ENCODE measurements around the gene PIM2.

Gene PIM2

DNA sequence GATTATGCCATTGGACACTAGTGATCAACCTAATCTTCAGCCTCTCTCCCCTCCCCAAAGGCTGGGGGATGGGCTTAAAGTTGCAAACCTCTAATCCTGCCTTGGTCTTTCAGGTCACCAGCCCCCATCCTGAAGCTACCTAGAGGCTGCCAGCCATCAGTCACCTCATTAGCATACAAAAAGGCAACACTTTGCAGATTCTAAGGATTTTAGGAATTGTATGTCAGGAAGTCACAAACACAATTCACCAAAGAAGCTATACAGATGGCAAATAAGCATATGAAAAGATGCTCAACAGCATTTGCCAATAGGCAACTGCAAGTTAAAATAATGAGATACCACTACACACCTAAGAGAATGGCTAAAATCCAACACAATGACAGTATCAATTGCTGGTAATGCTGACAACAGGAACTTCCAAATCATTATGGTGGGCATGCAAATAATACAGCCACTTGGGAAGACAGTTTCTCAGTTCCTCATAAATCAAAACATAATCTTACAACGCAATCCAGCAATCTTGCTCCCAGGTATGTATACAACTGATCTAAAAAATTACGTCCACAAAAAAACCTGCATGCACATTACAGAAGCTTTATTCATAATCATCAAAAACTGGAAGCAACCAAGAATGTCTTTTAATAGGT is 9.0 kb upstream of the PIM2 start:
- H3K79me2 ChIP-seq (ENCODE audit: low read length) = peaks cover 62% of the 10 kb centered on the region
- H3K4me2 ChIP-seq (ENCODE audit: low read depth, low read length) = no peak overlapping the region
- H3F3A ChIP-seq (ENCODE audit: insufficient read depth, low read length) = no peaks in the 10 kb centered on the region
- H4K20me1 ChIP-seq (ENCODE audit: insufficient read depth, low read length) = no peaks in the 10 kb centered on the region
- H3K9me2 ChIP-seq (replicated peaks; ENCODE audit: insufficient read depth, low read length) = no peaks in the 10 kb centered on the region
- H3K27me3 ChIP-seq (replicated peaks; ENCODE audit: insufficient read depth, low read length) = no peaks in the 10 kb centered on the region
- no peak for DNase-seq
- H3K9ac ChIP-seq (ENCODE audit: low read length) = no peak overlapping the region
- H3K27ac ChIP-seq (ENCODE audit: low read length) = no peak overlapping the region
- H3K4me1 ChIP-seq (ENCODE audit: low read length) = peaks cover 9% of the 10 kb centered on the region
- TF ChIP-seq, protein P1, sequence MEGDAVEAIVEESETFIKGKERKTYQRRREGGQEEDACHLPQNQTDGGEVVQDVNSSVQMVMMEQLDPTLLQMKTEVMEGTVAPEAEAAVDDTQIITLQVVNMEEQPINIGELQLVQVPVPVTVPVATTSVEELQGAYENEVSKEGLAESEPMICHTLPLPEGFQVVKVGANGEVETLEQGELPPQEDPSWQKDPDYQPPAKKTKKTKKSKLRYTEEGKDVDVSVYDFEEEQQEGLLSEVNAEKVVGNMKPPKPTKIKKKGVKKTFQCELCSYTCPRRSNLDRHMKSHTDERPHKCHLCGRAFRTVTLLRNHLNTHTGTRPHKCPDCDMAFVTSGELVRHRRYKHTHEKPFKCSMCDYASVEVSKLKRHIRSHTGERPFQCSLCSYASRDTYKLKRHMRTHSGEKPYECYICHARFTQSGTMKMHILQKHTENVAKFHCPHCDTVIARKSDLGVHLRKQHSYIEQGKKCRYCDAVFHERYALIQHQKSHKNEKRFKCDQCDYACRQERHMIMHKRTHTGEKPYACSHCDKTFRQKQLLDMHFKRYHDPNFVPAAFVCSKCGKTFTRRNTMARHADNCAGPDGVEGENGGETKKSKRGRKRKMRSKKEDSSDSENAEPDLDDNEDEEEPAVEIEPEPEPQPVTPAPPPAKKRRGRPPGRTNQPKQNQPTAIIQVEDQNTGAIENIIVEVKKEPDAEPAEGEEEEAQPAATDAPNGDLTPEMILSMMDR (IDR thresholded peaks at IDR 0.05; ENCODE audit: low read length) = no peak
- TF ChIP-seq EZH2 (optimal IDR thresholded peaks at IDR 0.05; ENCODE audit: low read depth, low read length) = no peak
- TF ChIP-seq EZH2phosphoT487 (IDR thresholded peaks at IDR 0.05; ENCODE audit: low read length) = no peak
- no peaks in the 10 kb centered on the region for H3K9me3 ChIP-seq (replicated peaks; ENCODE audit: insufficient read depth, low read length)
- H3K4me3 ChIP-seq (ENCODE audit: low read length) = no peak overlapping the region
- H3K36me3 ChIP-seq (replicated peaks; ENCODE audit: insufficient read depth, low read length) = no peaks in the 10 kb centered on the region
- no peak overlapping the region for H2AFZ ChIP-seq (ENCODE audit: low read length)

DNA sequence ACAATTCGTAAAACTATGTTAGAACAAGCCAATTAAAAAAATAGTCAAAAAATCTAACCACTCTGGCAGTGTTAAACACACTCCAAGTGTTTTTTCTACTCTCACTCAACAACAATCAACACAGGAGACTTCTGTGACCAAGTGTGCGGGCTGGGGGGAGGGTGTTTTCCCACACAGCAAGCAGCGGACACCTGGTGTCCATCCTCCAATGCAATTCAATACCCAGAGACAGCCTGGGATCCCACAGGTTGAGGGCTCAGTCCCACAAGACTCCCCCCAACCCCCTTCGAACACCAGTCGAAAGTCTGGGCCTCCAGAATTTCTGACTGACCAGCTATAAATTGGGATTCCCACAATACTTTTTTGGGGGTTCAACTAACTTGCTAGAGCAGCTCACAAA is 8.3 kb upstream of the PIM2 start:
- Histone ChIP-seq H3K4me2 (ENCODE audit: low read depth, low read length) (no peak overlapping the region), H3K4me1 (ENCODE audit: low read length) (peaks cover 7% of the 10 kb centered on the region), H3K27me3 (replicated peaks; ENCODE audit: insufficient read depth, low read length) (no peaks in the 10 kb centered on the region), H4K20me1 (ENCODE audit: insufficient read depth, low read length) (no peaks in the 10 kb centered on the region), H3K9ac (ENCODE audit: low read length) (no peak overlapping the region), H3K4me3 (ENCODE audit: low read length) (no peak overlapping the region), H2AFZ (ENCODE audit: low read length) (no peak overlapping the region), H3K27ac (ENCODE audit: low read length) (no peak overlapping the region), H3K36me3 (replicated peaks; ENCODE audit: insufficient read depth, low read length) (no peaks in the 10 kb centered on the region), H3K9me3 (replicated peaks; ENCODE audit: insufficient read depth, low read length) (no peaks in the 10 kb centered on the region), H3K9me2 (replicated peaks; ENCODE audit: insufficient read depth, low read length) (no peaks in the 10 kb centered on the region), H3F3A (ENCODE audit: insufficient read depth, low read length) (no peaks in the 10 kb centered on the region), H3K79me2 (ENCODE audit: low read length) (peaks cover 63% of the 10 kb centered on the region)
- no peak for DNase-seq
- TF ChIP-seq EZH2 (optimal IDR thresholded peaks at IDR 0.05; ENCODE audit: low read depth, low read length) = no peak
- no peak for TF ChIP-seq EZH2phosphoT487 (IDR thresholded peaks at IDR 0.05; ENCODE audit: low read length)
- TF ChIP-seq, protein P1 (IDR thresholded peaks at IDR 0.05; ENCODE audit: low read length) = no peak

DNA sequence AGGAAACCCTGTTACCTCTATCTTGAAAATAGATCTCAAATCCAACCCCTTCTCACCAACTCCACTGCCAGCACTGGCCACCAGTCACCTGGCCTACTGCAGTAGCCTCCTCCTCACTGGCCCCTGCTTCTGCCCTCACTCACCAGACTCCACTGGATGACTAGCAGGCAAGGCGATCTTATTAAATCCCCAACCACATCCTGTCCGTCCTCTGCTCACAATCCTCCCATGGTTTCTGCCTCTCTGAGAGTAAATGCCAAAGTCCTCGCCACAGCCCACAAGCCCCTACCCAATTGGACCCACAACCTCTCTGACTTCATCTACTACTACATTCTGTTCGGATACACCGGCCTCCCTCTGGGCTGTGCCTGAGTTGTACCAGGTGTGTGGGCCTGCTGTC is 5.4 kb upstream of the PIM2 start:
- Histone ChIP-seq H3K79me2 (ENCODE audit: low read length) (peaks cover 80% of the 10 kb centered on the region), H3K4me1 (ENCODE audit: low read length) (peaks cover 25% of the 10 kb centered on the region), H3K27ac (ENCODE audit: low read length) (no peak overlapping the region), H3K4me3 (ENCODE audit: low read length) (no peak overlapping the region), H3K9ac (ENCODE audit: low read length) (no peak overlapping the region), H3K9me3 (replicated peaks; ENCODE audit: insufficient read depth, low read length) (no peaks in the 10 kb centered on the region), H3K9me2 (replicated peaks; ENCODE audit: insufficient read depth, low read length) (no peaks in the 10 kb centered on the region), H3K36me3 (replicated peaks; ENCODE audit: insufficient read depth, low read length) (no peaks in the 10 kb centered on the region), H3K4me2 (ENCODE audit: low read depth, low read length) (no peak overlapping the region), H3K27me3 (replicated peaks; ENCODE audit: insufficient read depth, low read length) (no peaks in the 10 kb centered on the region), H3F3A (ENCODE audit: insufficient read depth, low read length) (peaks cover 22% of the 10 kb centered on the region), H4K20me1 (ENCODE audit: insufficient read depth, low read length) (no peaks in the 10 kb centered on the region), H2AFZ (ENCODE audit: low read length) (no peak overlapping the region)
- TF ChIP-seq, protein P1 (IDR thresholded peaks at IDR 0.05; ENCODE audit: low read length) = no peak
- TF ChIP-seq EZH2 (optimal IDR thresholded peaks at IDR 0.05; ENCODE audit: low read depth, low read length) = no peak
- no peak for TF ChIP-seq EZH2phosphoT487 (IDR thresholded peaks at IDR 0.05; ENCODE audit: low read length)
- no peak for DNase-seq

Data from MM.1S (cell line).